ENCODE data around the gene KLHDC7B. TPM values are rescaled to one million over a fixed set of nuclear protein-coding genes. Genes with fewer than 3 reads are reported as not detected.
A peak's percentile ranks its signal among the peaks of the same experiment; 100 is the strongest.

KLHDC7B gene
- total and polyA plus RNA-seq, 2 experiments from 2014 or later = 0.75 to 1.7 TPM

- TF ChIP-seq EZH2 (IDR thresholded peaks at IDR 0.05; ENCODE audit: borderline replicate concordance) = no peak
- no peak for TF ChIP-seq EZH2phosphoT487 (IDR thresholded peaks at IDR 0.05; ENCODE audit: low read depth, severe bottlenecking, unreplicated experiment)
- no peak for TF ChIP-seq CTCF (IDR thresholded peaks at IDR 0.05; ENCODE audit: poor library complexity)
- no peak overlapping the region for H2AFZ ChIP-seq
- H3K9me3 ChIP-seq (ENCODE audit: low read depth) = no peaks in the 10 kb centered on the region
- H3K27ac ChIP-seq = peak overlapping the region; percentile 78
- H3K9me2 ChIP-seq (replicated peaks; ENCODE audit: insufficient read depth) = no peaks in the 10 kb centered on the region
- peaks cover 18% of the 10 kb centered on the region for H3K4me1 ChIP-seq (ENCODE audit: insufficient read depth)
- DNase-seq (ENCODE audit: low spot score) = no peak
- H3K36me3 ChIP-seq (replicated peaks; ENCODE audit: insufficient read depth, low read depth) = no peaks in the 10 kb centered on the region
- H3K27me3 ChIP-seq = no peaks in the 10 kb centered on the region
- no peak overlapping the region for H3K4me2 ChIP-seq
- 91% methylated on average over 19 of the region's 19 CpGs for WGBS (ENCODE audit: low lambda C conversion rate, missing lambda C conversion rate)
- no peak overlapping the region for H3K4me3 ChIP-seq
- H3K79me2 ChIP-seq = no peaks in the 10 kb centered on the region
- H4K20me1 ChIP-seq (ENCODE audit: insufficient read depth, poor library complexity, severe bottlenecking) = no peaks in the 10 kb centered on the region
These were observed 3.2 kb upstream of the KLHDC7B start for GRCh38 chr22:50542416-50542927.

GRCh38 chr22:50544078-50544745, 1.5 kb upstream of the KLHDC7B start:
- Histone ChIP-seq H2AFZ (peak overlapping the region; percentile 78), H3K27ac (peak overlapping the region; percentile 71), H3K9me3 (ENCODE audit: low read depth) (no peaks in the 10 kb centered on the region), H4K20me1 (ENCODE audit: insufficient read depth, poor library complexity, severe bottlenecking) (no peaks in the 10 kb centered on the region), H3K9me2 (replicated peaks; ENCODE audit: insufficient read depth) (no peaks in the 10 kb centered on the region), H3K27me3 (no peaks in the 10 kb centered on the region), H3K4me2 (peak overlapping the region; percentile 87), H3K4me1 (ENCODE audit: insufficient read depth) (peaks cover 14% of the 10 kb centered on the region), H3K79me2 (no peaks in the 10 kb centered on the region), H3K4me3 (no peak overlapping the region), H3K36me3 (replicated peaks; ENCODE audit: insufficient read depth, low read depth) (no peaks in the 10 kb centered on the region)
- 9% methylated on average over 47 of the region's 52 CpGs for WGBS (ENCODE audit: low lambda C conversion rate, missing lambda C conversion rate)
- TF ChIP-seq EZH2phosphoT487 (IDR thresholded peaks at IDR 0.05; ENCODE audit: low read depth, severe bottlenecking, unreplicated experiment) (no peak), CTCF (IDR thresholded peaks at IDR 0.05; ENCODE audit: poor library complexity) (peak; percentile 59)
- peak; percentile 89 for DNase-seq (ENCODE audit: low spot score)

- no peaks in the 10 kb centered on the region for H4K20me1 ChIP-seq (ENCODE audit: insufficient read depth, poor library complexity, severe bottlenecking)
- no peaks in the 10 kb centered on the region for H3K36me3 ChIP-seq (replicated peaks; ENCODE audit: insufficient read depth, low read depth)
- peak; percentile 18 for DNase-seq (ENCODE audit: low spot score)
- TF ChIP-seq EZH2 (IDR thresholded peaks at IDR 0.05; ENCODE audit: borderline replicate concordance) = no peak
- TF ChIP-seq EZH2phosphoT487 (IDR thresholded peaks at IDR 0.05; ENCODE audit: low read depth, severe bottlenecking, unreplicated experiment) = no peak
- TF ChIP-seq CTCF (IDR thresholded peaks at IDR 0.05; ENCODE audit: poor library complexity) = no peak
- H3K9me3 ChIP-seq (ENCODE audit: low read depth) = no peaks in the 10 kb centered on the region
- WGBS (ENCODE audit: low lambda C conversion rate, missing lambda C conversion rate) = 81% methylated on average over 5 of the region's 5 CpGs
- H3K27ac ChIP-seq = peak overlapping the region; percentile 71
- H3K9me2 ChIP-seq (replicated peaks; ENCODE audit: insufficient read depth) = no peaks in the 10 kb centered on the region
- H3K4me1 ChIP-seq (ENCODE audit: insufficient read depth) = peaks cover 13% of the 10 kb centered on the region
- H3K4me2 ChIP-seq = peak overlapping the region; percentile 87
- H3K4me3 ChIP-seq = no peak overlapping the region
- H3K79me2 ChIP-seq = no peaks in the 10 kb centered on the region
- H2AFZ ChIP-seq = peak overlapping the region; percentile 78
- no peaks in the 10 kb centered on the region for H3K27me3 ChIP-seq
These were observed 899 bp upstream of the KLHDC7B start for GRCh38 chr22:50544746-50545253.

All from hepatocyte (in vitro differentiated cells).